ENCODE data around the gene NAV2. TPM values are rescaled to one million over a fixed set of nuclear protein-coding genes. Genes with fewer than 3 reads are reported as not detected.

Gene NAV2
- total and polyA plus RNA-seq, 2 experiments from 2014 or later = 26.0 to 45.0 TPM

- no peaks in the 10 kb centered on the region for H3K27me3 Mint-ChIP-seq (ENCODE audit: insufficient read depth, low read depth, poor library complexity)
- Histone ChIP-seq H3K9me2 (ENCODE audit: insufficient read depth) (no peaks in the 10 kb centered on the region), H2AFZ (no peak overlapping the region), H3K27ac (ENCODE audit: low read depth) (no peak overlapping the region), H3K4me3 (no peak overlapping the region), H3F3A (replicated peaks; ENCODE audit: low read depth) (no peaks in the 10 kb centered on the region), H3K4me2 (no peak overlapping the region), H4K20me1 (replicated peaks; ENCODE audit: insufficient read depth) (no peaks in the 10 kb centered on the region; the same call in 1 of the 2 replicates), H3K27me3 (ENCODE audit: insufficient read depth) (no peaks in the 10 kb centered on the region), H3K4me1 (ENCODE audit: insufficient read depth) (no peaks in the 10 kb centered on the region), H3K79me2 (replicated peaks; ENCODE audit: insufficient read depth) (no peaks in the 10 kb centered on the region), H3K36me3 (ENCODE audit: insufficient read depth) (peaks cover 27% of the 10 kb centered on the region; the same call in 1 of the 2 replicates)
- no peak overlapping the region for H3K4me3 Mint-ChIP-seq
- H3K9me3 Mint-ChIP-seq = no peaks in the 10 kb centered on the region
- H3K36me3 Mint-ChIP-seq (ENCODE audit: low read depth) = peaks cover 94% of the 10 kb centered on the region
- TF ChIP-seq ZNF114 (CRISPR knock-in tag; IDR thresholded peaks at IDR 0.05) (no peak), JUNB (IDR thresholded peaks at IDR 0.05; ENCODE audit: unreplicated experiment) (no peak), ZNF462 (CRISPR knock-in tag; IDR thresholded peaks at IDR 0.05) (no peak), CREB1 (CRISPR knock-in tag; IDR thresholded peaks at IDR 0.05; ENCODE audit: low read depth) (no peak), EZH2 (IDR thresholded peaks at IDR 0.05; ENCODE audit: low read depth, unreplicated experiment) (no peak), ZNF331 (CRISPR knock-in tag; IDR thresholded peaks at IDR 0.05; ENCODE audit: low read depth) (no peak), ETS1 (IDR thresholded peaks at IDR 0.05) (no peak), REST (IDR thresholded peaks at IDR 0.05; ENCODE audit: unreplicated experiment) (no peak), NANOG (IDR thresholded peaks at IDR 0.05; ENCODE audit: borderline replicate concordance) (no peak)
- H3K27ac Mint-ChIP-seq = no peak overlapping the region
- H3K4me1 Mint-ChIP-seq = no peaks in the 10 kb centered on the region
- no peak for ATAC-seq
- no peak for DNase-seq (ENCODE audit: low spot score)
These were observed 386.9 kb downstream of the NAV2 start for GRCh38 chr11:20099527-20099926.

Data from GM23338 (cell line).